ENCODE results near the gene WAS.

DNA sequence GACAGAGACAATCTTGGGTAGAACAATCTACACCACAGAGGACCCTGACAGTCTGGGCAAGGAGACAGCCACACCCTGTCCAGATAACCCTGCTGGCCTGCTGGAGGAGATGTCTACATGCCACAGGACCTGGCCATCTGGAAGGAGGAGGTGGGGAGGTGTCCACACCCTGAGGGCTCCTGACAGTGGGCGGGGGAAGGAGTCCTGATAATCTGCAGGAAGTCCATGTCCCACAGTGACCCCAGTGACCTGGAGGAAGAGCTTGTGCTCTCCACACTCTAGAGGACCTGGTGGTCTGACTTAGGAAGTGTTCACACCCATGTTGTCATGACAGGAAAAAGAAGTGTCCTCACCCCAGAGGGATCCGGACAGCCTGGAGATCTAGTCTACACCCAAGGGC is 18.4 kb downstream of the WAS start:
- no peak for TF ChIP-seq CTCF (IDR thresholded peaks at IDR 0.05)
- no peak for TF ChIP-seq EZH2 (IDR thresholded peaks at IDR 0.05; ENCODE audit: borderline replicate concordance, insufficient read depth, low read depth, low read length, poor library complexity, severe bottlenecking)

All from B cell (primary cell).